Left hindlimb (tissue), 1 donor: Measurements from ENCODE around the gene CCDC40.

Experiments
- DNase-seq: peaks from one replicate; pipeline ENCODE4 v3.0.0-alpha.2; 2018

Gene CCDC40

DNA sequence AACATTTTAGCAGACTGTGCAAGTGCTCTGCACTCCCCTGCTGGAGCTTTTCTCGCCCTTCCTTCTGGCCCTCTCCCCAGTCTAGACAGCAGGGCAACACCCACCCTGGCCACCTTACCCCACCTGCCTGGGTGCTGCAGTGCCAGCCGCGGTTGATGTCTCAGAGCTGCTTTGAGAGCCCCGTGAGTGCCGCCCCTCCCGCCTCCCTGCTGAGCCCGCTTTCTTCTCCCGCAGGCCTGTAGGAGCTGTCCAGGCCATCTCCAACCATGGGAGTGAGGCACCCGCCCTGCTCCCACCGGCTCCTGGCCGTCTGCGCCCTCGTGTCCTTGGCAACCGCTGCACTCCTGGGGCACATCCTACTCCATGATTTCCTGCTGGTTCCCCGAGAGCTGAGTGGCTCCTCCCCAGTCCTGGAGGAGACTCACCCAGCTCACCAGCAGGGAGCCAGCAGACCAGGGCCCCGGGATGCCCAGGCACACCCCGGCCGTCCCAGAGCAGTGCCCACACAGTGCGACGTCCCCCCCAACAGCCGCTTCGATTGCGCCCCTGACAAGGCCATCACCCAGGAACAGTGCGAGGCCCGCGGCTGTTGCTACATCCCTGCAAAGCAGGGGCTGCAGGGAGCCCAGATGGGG is 68.0 kb downstream of the CCDC40 start:
- DNase-seq: no peak

DNA sequence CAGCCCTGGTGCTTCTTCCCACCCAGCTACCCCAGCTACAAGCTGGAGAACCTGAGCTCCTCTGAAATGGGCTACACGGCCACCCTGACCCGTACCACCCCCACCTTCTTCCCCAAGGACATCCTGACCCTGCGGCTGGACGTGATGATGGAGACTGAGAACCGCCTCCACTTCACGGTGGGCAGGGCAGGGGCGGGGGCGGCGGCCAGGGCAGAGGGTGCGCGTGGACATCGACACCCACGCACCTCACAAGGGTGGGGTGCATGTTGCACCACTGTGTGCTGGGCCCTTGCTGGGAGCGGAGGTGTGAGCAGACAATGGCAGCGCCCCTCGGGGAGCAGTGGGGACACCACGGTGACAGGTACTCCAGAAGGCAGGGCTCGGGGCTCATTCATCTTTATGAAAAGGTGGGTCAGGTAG is 68.5 kb downstream of the CCDC40 start:
- DNase-seq: no peak

DNA sequence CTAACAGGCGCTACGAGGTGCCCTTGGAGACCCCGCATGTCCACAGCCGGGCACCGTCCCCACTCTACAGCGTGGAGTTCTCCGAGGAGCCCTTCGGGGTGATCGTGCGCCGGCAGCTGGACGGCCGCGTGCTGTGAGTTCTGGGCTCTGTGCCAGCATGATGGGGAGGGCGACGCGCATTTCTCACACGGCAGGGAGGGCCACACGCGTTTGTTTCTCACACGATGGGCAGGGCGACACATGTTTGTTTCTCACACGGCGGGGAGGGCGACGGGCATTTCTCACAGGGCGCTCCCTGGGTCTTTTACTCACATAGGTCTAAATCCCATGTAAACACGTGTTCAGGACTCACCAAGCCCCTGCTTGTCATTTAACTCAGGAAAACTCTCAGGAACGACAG is 69.3 kb downstream of the CCDC40 start:
- no peak for DNase-seq

DNA sequence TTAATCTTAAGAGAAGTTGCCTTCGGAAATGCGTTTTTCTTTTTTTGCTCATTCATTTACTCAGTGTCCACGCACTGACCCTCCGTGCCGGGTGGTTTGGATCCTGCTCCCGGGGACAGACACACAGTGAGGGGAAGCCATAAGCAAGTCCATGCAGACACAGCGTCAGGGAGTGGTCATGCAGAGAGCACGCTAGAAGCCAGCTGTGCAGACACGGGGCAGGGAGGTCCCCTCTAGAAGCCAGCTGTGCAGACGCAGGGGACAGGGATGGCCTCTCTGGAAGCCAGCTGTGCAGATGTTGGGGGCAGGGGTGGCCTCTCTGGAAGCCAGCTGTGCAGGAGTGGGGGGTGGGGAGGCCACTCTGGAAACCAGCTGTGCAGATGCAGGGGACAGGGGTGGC is 69.7 kb downstream of the CCDC40 start:
- DNase-seq: peak; percentile 66

DNA sequence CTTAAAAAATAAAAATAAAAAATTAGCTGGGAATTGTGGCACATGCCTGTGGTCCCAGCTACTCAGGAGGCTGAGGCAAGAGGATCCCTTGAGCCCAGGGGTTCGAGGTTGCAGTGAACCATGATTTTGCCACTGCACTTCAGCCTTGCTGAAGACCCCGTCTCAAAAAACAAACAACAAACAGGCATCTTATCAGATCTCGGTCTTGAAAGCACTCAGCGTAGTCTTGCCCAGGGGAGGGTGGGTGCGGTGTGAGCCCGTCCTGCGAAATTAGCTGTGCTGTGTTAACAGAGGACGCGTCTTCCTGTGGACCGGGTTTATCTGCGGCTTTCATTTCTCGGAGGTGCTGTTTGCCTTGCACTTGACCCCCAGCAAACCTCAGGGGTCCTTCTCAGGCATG is 70.3 kb downstream of the CCDC40 start:
- DNase-seq: no peak

DNA sequence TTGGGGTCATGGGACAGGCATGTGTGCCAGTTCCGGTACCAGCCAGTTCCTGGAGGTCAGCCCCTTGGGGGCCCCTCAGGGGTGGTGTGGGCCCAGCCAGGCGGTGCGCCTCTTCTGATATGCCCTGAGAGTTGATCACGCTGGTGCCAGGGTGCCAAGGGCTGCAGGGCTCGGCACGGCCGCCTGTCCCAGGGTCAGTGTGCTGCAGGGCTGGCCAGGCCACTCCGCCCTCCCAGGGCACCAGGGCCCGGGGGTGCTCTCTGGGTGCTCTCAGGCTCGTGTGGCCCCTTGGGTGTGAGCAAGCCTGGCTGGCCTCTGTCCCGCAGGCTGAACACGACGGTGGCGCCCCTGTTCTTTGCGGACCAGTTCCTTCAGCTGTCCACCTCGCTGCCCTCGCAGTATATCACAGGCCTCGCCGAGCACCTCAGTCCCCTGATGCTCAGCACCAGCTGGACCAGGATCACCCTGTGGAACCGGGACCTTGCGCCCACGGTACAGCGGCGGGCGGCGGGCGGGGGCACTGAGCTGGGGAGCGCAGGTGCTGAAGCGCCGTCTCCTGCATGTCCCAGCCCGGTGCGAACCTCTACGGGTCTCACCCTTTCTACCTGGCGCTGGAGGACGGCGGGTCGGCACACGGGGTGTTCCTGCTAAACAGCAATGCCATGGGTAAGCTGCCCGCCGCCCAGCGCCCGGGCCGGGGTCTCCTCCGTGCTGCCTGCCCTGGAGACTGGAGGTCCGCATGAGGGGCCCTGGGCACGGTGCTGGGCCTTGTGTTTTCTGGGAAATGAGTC is 71.0 kb downstream of the CCDC40 start:
- DNase-seq: no peak

DNA sequence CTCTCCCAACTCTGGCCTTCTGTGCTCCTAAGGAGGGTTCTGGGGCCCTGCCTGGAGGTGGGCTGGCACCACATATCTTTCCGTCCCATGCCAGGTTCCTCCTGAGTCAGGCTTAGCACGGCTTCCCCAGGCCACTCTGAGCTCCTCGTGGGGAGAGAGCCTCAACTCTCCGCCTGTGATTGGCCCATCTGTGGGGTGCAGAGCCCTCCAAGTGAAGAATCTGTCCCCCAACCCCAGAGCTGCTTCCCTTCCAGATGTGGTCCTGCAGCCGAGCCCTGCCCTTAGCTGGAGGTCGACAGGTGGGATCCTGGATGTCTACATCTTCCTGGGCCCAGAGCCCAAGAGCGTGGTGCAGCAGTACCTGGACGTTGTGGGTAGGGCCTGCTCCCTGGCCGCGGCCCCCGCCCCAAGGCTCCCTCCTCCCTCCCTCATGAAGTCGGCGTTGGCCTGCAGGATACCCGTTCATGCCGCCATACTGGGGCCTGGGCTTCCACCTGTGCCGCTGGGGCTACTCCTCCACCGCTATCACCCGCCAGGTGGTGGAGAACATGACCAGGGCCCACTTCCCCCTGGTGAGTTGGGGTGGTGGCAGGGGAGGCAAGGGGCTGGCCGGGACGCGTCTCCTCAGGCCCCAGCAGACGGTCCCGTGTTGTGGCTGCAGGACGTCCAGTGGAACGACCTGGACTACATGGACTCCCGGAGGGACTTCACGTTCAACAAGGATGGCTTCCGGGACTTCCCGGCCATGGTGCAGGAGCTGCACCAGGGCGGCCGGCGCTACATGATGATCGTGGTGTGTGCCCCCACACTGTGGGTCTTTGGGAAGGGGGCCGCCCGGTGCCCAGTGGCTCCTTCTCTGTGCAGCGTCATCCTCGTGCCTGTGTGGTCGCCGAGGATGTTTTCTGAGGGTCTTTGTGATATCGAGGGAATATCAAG is 71.9 kb downstream of the CCDC40 start:
- DNase-seq: no peak

DNA sequence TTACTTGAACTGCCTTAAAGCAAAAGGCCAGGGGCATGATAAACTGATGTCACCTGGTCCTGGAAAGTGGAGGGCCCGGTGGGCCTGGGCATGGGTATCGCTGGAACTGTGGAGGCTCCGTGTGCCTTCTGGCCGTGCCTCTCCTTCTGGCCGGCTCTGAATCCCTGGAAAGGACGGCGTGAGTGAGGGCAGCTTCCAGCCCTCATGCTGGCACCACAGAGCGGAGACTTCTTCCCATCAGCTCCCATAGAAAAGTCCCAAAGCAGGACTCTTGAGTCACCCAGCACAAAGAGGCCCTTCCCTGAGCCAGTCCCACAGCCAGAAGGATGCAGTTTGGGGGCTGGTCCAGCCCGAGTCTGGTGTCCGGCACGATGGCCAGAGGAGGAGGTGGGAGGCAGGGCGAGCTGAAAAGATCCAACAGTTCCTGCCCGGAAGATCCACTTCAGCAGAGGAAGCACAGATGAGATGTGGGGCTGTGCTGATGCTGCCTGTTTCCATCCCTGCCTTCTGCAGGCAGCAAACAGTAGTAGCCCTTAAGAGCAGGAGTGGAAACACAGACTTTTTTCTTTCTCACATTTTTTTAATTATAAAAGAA is 72.7 kb downstream of the CCDC40 start:
- DNase-seq: no peak

DNA sequence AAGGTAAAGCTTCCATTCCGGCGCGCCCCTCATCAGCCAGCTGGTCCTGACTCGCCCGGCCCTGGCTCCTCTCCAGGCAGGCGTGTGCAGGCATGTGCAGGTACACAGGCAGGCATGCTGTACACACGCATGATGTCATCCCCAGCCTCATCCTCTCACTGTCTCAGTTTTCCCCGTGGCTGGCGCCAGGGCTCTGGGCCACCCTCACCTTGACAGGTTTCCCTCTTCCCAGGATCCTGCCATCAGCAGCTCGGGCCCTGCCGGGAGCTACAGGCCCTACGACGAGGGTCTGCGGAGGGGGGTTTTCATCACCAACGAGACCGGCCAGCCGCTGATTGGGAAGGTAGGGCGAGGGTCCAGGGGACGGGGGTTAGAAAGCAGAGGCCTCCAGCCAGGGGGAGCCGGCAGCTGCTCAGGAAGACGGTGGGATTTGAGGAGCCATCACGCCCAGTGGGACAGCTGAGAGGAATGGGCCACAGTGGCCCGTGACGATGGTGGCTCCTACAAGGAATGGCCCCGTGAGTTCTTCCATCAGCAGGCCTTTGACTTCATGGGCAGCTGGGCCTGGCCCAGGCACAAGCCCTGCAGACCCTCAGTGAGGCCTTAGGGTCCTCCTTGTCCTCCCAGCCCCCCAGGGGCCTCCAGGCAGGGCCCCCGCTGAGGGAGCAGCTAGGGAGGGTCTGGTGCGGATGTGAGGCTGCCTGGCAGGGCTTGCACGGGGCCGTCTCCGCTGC is 73.4 kb downstream of the CCDC40 start:
- no peak for DNase-seq

DNA sequence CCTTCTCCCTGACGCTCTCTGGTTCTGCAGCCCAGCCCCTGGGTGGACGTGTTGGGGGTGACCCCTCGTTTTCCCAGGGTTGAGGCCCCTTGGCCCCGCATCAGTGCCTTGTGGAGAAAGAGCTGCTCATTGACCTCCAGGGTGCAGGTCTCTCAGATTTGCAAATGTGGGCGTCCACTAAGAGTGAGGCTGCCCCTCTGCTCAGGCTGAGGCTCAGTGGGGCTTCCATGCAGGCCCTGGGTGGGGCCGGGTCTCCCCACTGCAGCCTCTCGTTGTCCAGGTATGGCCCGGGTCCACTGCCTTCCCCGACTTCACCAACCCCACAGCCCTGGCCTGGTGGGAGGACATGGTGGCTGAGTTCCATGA is 74.0 kb downstream of the CCDC40 start:
- DNase-seq: no peak

DNA sequence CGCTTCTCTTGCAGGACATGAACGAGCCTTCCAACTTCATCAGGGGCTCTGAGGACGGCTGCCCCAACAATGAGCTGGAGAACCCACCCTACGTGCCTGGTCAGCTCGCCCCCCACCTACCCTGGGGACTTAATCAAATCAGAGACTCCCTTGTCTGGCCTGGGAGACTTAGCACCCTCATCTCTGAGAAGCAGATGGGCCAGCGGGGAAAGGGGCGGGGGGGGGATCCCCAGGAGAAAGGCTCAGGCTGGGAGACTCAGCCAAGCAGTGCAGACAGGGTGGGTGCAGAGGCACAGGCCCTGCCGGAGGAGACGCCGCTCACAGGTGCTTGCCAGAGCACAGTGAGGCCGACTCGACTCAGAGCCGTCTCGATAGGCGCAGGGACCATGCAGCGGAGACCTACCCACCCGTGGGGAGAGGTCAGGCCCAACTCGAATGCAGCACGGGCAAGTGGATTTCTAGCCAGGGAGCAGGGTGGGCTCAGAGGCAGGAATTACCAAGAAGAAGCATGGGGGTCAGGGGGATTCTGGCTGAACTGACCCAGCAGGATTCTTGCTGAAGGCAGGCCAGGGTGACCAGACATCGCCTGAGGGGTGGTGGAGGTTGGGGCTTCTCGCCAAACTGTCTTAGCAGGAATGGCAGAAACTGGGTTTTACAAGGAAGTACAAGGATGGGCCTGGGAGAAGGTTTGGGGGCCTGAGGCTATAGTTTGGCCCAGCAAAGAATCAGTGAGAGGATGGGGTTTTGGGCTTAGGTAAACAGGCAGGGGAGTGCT is 74.7 kb downstream of the CCDC40 start:
- DNase-seq: no peak

DNA sequence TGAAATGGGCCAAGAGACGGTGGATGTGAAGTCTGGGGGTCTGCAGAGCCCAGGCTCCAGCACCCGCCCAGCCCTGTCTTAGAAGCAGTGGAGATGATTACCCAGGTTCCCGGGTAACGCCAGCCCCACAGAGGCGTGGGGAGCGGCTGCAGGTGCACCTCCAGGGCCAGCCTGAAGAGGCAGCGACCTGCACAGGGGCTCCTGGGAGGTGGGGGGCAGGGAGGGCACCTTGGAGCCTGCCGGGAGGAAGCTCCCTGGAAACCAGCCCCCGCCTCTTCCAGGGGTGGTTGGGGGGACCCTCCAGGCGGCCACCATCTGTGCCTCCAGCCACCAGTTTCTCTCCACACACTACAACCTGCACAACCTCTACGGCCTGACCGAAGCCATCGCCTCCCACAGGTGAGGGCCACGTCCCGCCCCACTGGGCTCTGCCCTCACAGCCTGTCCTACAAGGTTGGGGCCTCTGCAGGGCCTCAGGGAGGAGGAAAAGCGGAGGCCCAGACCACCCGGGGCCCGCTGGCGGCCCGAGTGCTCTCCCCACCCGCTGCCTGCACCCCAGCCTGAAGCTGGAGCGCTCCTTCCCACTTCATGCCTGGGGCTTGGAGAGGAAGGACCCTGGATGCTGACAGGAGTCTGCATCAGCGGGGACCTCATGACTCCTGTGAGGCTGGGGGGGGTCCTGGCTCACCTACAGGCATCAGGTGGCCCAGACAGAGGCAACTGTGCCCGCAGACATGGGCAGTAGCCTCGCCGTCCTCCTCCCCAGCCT is 75.4 kb downstream of the CCDC40 start:
- DNase-seq: no peak

DNA sequence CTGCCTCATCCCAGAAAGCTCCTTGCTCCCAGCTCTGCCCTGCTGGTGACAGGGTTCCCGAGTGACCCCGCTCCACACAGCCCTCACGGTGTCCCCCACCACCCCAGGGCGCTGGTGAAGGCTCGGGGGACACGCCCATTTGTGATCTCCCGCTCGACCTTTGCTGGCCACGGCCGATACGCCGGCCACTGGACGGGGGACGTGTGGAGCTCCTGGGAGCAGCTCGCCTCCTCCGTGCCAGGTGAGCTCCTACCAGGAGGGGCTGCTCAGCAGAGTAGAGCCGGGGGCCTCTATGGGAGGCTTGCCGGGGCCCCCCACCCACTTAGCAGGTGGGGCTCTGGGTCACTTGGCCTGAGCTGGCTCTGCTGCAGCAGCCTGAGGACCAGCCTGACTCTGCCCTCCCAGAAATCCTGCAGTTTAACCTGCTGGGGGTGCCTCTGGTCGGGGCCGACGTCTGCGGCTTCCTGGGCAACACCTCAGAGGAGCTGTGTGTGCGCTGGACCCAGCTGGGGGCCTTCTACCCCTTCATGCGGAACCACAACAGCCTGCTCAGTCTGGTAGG is 76.1 kb downstream of the CCDC40 start:
- no peak for DNase-seq

DNA sequence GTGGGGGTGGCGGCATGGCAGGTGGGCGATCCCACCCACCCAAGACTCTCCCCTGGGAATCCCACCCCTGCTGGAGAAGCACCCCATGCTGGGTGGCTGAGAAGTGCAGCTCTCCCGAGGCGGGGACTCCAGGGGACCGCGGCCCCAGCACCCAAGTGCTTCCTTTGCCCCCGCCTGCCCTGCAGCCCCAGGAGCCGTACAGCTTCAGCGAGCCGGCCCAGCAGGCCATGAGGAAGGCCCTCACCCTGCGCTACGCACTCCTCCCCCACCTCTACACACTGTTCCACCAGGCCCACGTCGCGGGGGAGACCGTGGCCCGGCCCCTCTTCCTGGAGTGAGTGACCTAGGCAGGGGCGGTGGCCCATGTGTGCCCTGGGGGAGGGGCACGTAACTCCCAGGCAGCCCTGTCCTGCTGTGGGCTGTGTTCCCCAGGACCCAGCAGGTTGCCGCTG is 76.6 kb downstream of the CCDC40 start:
- no peak for DNase-seq

DNA sequence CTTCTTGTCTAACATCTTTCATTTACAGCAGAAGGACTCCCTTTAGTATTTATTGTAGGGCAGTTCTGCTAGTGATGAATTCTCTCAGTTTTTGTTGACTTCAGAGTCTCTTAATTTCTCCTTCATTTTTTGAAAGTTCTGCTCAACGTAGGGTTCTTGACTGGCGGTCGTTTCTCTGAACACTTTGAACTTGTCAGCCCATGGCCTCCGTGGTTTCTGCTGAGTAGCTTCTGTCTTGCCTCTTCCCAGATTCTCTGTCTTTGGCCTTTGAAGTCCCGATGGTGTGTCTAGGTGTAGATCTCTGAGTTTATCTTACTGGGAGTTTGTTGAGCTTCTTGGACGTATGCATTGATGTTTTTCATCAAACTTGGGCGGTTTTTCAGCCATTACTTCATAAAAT is 78.3 kb downstream of the CCDC40 start:
- no peak for DNase-seq

DNA sequence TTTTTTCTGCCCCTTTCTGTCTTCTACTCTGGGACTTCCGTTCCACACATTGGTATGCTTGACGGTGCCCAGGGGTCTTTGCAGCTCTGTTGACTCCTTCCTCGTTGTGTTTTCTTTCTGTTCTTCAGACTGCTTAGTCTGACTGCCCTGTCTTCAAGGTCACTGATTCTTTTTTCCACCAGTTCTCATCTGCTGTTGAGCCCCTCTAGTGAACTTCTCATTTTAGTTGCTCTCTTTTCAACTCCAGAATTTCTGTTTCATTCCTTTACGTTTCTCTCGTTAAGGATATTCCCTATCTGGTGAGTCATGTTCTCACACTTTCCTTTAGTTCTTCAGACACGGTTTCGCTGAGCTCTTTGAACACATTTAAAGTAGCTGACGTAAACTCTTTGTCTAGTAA is 78.7 kb downstream of the CCDC40 start:
- DNase-seq: no peak

DNA sequence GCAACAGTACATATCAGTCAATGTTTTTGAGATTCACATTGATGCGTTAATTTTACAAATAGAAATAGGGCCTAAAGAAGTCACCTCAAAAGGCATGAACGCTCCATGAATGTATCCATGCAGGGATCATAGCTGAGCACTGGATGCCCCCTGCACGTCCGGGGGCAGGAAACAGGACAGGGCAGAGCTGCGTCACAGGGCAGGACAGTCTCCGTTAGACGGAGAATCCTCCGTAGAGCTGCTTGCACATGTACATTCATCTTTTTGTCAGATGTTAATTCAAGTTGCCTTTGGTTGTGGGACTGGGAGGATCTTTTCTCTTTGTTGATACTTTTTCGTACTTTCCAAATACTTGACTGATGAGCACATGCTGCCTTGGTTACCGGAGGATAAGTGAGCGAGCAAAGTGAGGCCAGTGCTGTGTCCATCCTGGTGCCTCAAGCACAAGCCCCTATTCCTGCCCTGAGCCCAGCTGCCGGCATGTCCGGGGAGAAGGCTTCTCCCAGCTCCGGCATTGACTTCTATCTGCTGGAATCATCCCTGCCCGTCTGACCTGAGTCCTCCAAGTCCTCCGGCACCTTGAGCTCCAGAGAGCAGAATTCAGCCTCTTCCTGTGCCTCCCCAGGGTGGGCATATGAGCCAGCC is 80.0 kb downstream of the CCDC40 start:
- no peak for DNase-seq

DNA sequence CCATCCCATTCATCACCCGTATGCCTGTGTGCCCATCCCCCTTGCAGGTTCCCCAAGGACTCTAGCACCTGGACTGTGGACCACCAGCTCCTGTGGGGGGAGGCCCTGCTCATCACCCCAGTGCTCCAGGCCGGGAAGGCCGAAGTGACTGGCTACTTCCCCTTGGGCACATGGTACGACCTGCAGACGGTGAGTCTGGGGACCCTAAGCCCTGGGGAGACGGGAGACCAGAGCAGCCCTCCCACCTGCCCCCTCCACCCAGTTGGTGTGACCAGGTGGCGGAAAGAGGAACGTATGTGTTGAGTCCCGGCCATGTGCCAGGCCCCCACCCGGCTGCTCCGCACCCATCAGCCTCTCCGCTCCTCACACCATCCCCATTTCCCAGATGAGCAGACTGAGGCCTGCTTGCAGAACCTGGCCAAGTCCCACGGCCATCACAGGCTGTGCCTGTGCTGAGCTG is 80.5 kb downstream of the CCDC40 start:
- no peak for DNase-seq

DNA sequence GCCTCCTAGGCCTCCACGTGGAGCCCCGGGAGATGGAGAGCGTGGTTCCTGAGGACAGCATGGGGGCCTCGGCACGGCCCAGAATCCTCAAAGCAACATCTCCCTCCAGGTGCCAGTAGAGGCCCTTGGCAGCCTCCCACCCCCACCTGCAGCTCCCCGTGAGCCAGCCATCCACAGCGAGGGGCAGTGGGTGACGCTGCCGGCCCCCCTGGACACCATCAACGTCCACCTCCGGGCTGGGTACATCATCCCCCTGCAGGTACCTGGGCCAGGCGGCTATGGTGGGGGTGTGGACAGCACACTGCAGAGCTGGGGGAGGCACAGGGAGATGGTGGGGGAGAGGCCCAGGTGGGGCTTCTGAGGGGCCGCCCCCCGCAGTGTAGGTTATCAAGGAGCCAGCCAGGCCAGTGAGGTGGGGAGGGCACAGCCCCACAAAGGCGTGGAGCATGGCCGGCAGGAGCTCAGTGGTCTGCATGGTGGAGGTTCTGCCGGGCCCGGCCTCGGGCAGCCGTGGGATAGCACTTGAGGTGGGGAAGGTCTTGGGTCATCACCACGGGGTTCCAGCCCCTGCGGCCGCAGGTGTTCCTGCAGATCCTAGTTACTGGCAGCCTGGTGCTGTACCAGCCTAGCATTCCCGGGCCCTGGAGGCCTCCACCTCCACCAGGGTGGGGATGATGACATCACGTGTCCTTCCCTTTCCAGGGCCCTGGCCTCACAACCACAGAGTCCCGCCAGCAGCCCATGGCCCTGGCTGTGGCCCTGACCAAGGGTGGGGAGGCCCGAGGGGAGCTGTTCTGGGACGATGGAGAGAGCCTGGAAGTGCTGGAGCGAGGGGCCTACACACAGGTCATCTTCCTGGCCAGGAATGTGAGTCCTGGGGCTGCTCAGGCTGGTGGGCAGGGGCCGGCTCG is 81.3 kb downstream of the CCDC40 start:
- DNase-seq: no peak
